HL-60 (cell line): ENCODE results near the gene DUSP22.

Source experiments
- CTCF ChIP-seq: IDR thresholded peaks from one replicate; pipeline ENCODE4 v1.5.1; 2011; ENCODE audit warnings: low read length, control low read depth, inconsistent platforms; ENCODE audit not compliant: insufficient read depth
- GABPA ChIP-seq: IDR thresholded peaks from 2 replicates; pipeline ENCODE4 v1.6.1; 2012; ENCODE audit warnings: low read depth
- POLR2AphosphoS5 ChIP-seq: IDR thresholded peaks from 2 replicates; pipeline ENCODE4 v1.6.1; 2012; ENCODE audit warnings: low read depth
- REST ChIP-seq: IDR thresholded peaks from 2 replicates; pipeline ENCODE4 v1.6.1; 2012; ENCODE audit warnings: low read depth; ENCODE audit not compliant: insufficient replicate concordance

GRCh38 chr6:378958-379409, 86.7 kb downstream of the DUSP22 start:
- no peak for TF ChIP-seq REST
- TF ChIP-seq CTCF, result no peak
- TF ChIP-seq GABPA, result no peak
- no peak for TF ChIP-seq POLR2AphosphoS5
